HEK293 (cell line): ENCODE measurements around the gene HRC.

ENCODE experiments used
- CTCF ChIA-PET: fragments of 350-600 bp; formaldehyde crosslinking; extraction: SDS; loops from one replicate; lab custom pipeline; 2021; ENCODE audit warnings: antibody characterized with exemption; lab: Yijun Ruan, JAX
- POLR2A ChIA-PET: fragments of 300-600 bp; formaldehyde crosslinking; extraction: SDS; loops from one replicate; lab custom pipeline; 2020; ENCODE audit warnings: antibody characterized with exemption, inconsistent platforms; lab: Yijun Ruan, JAX
- H3K27ac ChIP-seq: fragments of 200-500 bp; sonication (Bioruptor generic); 2 replicates; pipeline ENCODE4 v1.5.1; 2014; ENCODE audit warnings: low read depth, low read length, control low read depth, inconsistent platforms; ENCODE audit errors: extremely low read depth
- H3K36me3 ChIP-seq, 2 experiments: fragments of 200-500 bp in 1 of 2; sonication (Bioruptor generic) in 1 of 2; 1 replicate in 1 of 2; 2 replicates in 1 of 2; pipeline ENCODE4 v1.5.1; 2014 to 2017; ENCODE audit warnings: inconsistent platforms in 2 of 2, low read length in 2 of 2; ENCODE audit not compliant: control insufficient read depth in 2 of 2, insufficient read depth in 1 of 2
- H3K4me1 ChIP-seq: fragments of 200-500 bp; sonication (Bioruptor generic); 2 replicates; pipeline ENCODE4 v1.5.1; 2014; ENCODE audit warnings: mild to moderate bottlenecking, low read length, inconsistent platforms; ENCODE audit not compliant: control insufficient read depth, insufficient read depth
- H3K4me3 ChIP-seq: 2 replicates; pipeline ENCODE4 v1.5.1; 2011; ENCODE audit warnings: low read depth, mild to moderate bottlenecking, control low read depth, low read length, moderate library complexity
- H3K9me3 ChIP-seq: fragments of 200-500 bp; sonication (Bioruptor generic); 2 replicates; pipeline ENCODE4 v1.5.1; 2014; ENCODE audit warnings: low read depth, low read length, inconsistent platforms; ENCODE audit not compliant: control insufficient read depth, insufficient read depth
- AEBP2 ChIP-seq: fragments of 450-650 bp; formaldehyde crosslinking; IDR thresholded peaks from 2 replicates; pipeline ENCODE4 v1.5.1; 2016; ENCODE audit warnings: missing biosample characterization, missing genetic modification characterization, borderline replicate concordance
- GLIS2 ChIP-seq: fragments of 450-650 bp; formaldehyde crosslinking; IDR thresholded peaks from 2 replicates; pipeline ENCODE4 v1.5.1; 2016; ENCODE audit warnings: missing biosample characterization, missing genetic modification characterization
- PBX3 ChIP-seq: sonication (generic); formaldehyde crosslinking; IDR thresholded peaks from 2 replicates; pipeline ENCODE4 v1.8.1; 2022; ENCODE audit warnings: mild to moderate bottlenecking, moderate library complexity, missing genetic modification reagents
- SCRT1 ChIP-seq: fragments of 450-650 bp; formaldehyde crosslinking; IDR thresholded peaks from 2 replicates; pipeline ENCODE4 v1.5.1; 2016; ENCODE audit warnings: missing biosample characterization, missing genetic modification characterization, borderline replicate concordance
- YY1 ChIP-seq: fragments of 450-650 bp; formaldehyde crosslinking; IDR thresholded peaks from 2 replicates; pipeline ENCODE4 v1.5.1; 2018; ENCODE audit warnings: missing biosample characterization, missing genetic modification characterization
- ZBTB8A ChIP-seq: fragments of 450-650 bp; formaldehyde crosslinking; IDR thresholded peaks from 2 replicates; pipeline ENCODE4 v1.5.1; 2016; ENCODE audit warnings: missing biosample characterization, missing genetic modification characterization
- ZNF140 ChIP-seq: fragments of 450-650 bp; formaldehyde crosslinking; IDR thresholded peaks from 2 replicates; pipeline ENCODE4 v1.5.1; 2016; ENCODE audit warnings: missing biosample characterization, missing genetic modification characterization
- ZNF155 ChIP-seq: fragments of 450-650 bp; formaldehyde crosslinking; IDR thresholded peaks from 2 replicates; pipeline ENCODE4 v1.5.1; 2016; ENCODE audit warnings: missing biosample characterization, missing genetic modification characterization
- ZNF169 ChIP-seq: fragments of 450-650 bp; formaldehyde crosslinking; IDR thresholded peaks from 2 replicates; pipeline ENCODE4 v1.5.1; 2016; ENCODE audit warnings: missing biosample characterization, missing genetic modification characterization
- ZNF214 ChIP-seq: fragments of 450-650 bp; formaldehyde crosslinking; IDR thresholded peaks from 2 replicates; pipeline ENCODE4 v1.5.1; 2017; ENCODE audit warnings: missing biosample characterization, mild to moderate bottlenecking, missing genetic modification characterization, borderline replicate concordance
- ZNF23 ChIP-seq: fragments of 450-650 bp; formaldehyde crosslinking; IDR thresholded peaks from 2 replicates; pipeline ENCODE4 v1.5.1; 2016; ENCODE audit warnings: missing biosample characterization, missing genetic modification characterization, borderline replicate concordance
- ZNF280D ChIP-seq: fragments of 450-650 bp; formaldehyde crosslinking; IDR thresholded peaks from 2 replicates; pipeline ENCODE4 v1.5.1; 2016; ENCODE audit warnings: missing biosample characterization, missing genetic modification characterization
- ZNF518A ChIP-seq: fragments of 450-650 bp; formaldehyde crosslinking; conservative IDR thresholded peaks from 2 replicates; pipeline ENCODE4 v1.5.1; 2016; ENCODE audit warnings: low read depth, missing biosample characterization, missing genetic modification characterization
- ZNF555 ChIP-seq: fragments of 450-650 bp; formaldehyde crosslinking; conservative IDR thresholded peaks from 2 replicates; pipeline ENCODE4 v1.5.1; 2017; ENCODE audit warnings: missing biosample characterization, mild to moderate bottlenecking, missing genetic modification characterization, inconsistent platforms
- ZSCAN5A ChIP-seq: fragments of 450-650 bp; formaldehyde crosslinking; IDR thresholded peaks from 2 replicates; pipeline ENCODE4 v1.5.1; 2016; ENCODE audit warnings: missing biosample characterization, missing genetic modification characterization

The HRC gene

GRCh38 chr19:49190781-49191180 lies 35.6 kb upstream of the HRC start (continued):
- TF ChIP-seq YY1 (tag by site-specific recombination) (no peak), ZNF555 (tag by site-specific recombination) (no peak), GLIS2 (tag by site-specific recombination) (no peak), ZNF280D (tag by site-specific recombination) (no peak)
- TF ChIP-seq, all 188 proteins: peak for 0

GRCh38 chr19:49189259-49189658 lies 34.1 kb upstream of the HRC start:
- H3K27ac ChIP-seq = no peak overlapping the region

GRCh38 chr19:49188626-49189200 lies 33.5 kb upstream of the HRC start:
- ChIA-PET CTCF (interaction anchor here (0.6 to 7.3 kb wide), 4 partner anchors 10 to 91 kb away, joined by 3 to 73 read pairs (median 4); no protein-coding TSS in a partner anchor), POLR2A (no interaction called here)
- Histone ChIP-seq H3K9me3 (no peaks in the 10 kb centered on the region), H3K27ac (no peak overlapping the region), H3K4me3 (no peak overlapping the region), H3K36me3 (peaks cover 3 to 36% of the 10 kb centered on the region in 2 experiments; a peak in 2 of 3 replicates), H3K4me1 (no peaks in the 10 kb centered on the region)
- TF ChIP-seq PBX3 (CRISPR knock-in tag) (no peak), ZBTB8A (no peak), ZNF169 (tag by site-specific recombination) (no peak), ZSCAN5A (tag by site-specific recombination) (no peak), ZNF23 (tag by site-specific recombination) (no peak), ZNF140 (no peak), ZNF155 (tag by site-specific recombination) (no peak), AEBP2 (tag by site-specific recombination) (no peak)

More at GRCh38 chr19:49189259-49189658, 34.1 kb upstream of the HRC start:
- peaks cover 3 to 36% of the 10 kb centered on the region in 2 experiments; a peak in 2 of 3 replicates for H3K36me3 ChIP-seq
- H3K4me3 ChIP-seq = no peak overlapping the region
- CTCF ChIA-PET = interaction anchor here (0.6 to 7.3 kb wide), 4 partner anchors 9 to 91 kb away, joined by 4 to 73 read pairs (median 4); no protein-coding TSS in a partner anchor
- no peaks in the 10 kb centered on the region for H3K9me3 ChIP-seq
- TF ChIP-seq SCRT1 (no peak), ZNF518A (tag by site-specific recombination) (peak; percentile 42; the same call in 1 of the 2 replicates), ZNF214 (no peak)
- POLR2A ChIA-PET = no interaction called here
- no peaks in the 10 kb centered on the region for H3K4me1 ChIP-seq
